ENCODE results near the gene LRRIQ4.

Gene LRRIQ4

GRCh38 chr3:169871129-169871886 lies 58.6 kb downstream of the LRRIQ4 start:
- no peak for TF ChIP-seq JUND (IDR thresholded peaks at IDR 0.05; ENCODE audit: low read depth)
- peak; percentile 38 to 95 for DNase-seq (ENCODE audit: low read depth in 1 of 2, low spot score in 1 of 2)
- in situ Hi-C loops (cut with HindIII; ENCODE audit: low pct_unique_long_range_greater_than_20kb, low sequenced_read_pairs) = no loop called here

- in situ Hi-C loops (cut with HindIII; ENCODE audit: low pct_unique_long_range_greater_than_20kb, low sequenced_read_pairs) = no loop called here
Measured at GRCh38 chr3:169879013-169879557, 66.4 kb downstream of the LRRIQ4 start.

GRCh38 chr3:169879845-169880575 lies 67.3 kb downstream of the LRRIQ4 start:
- no peak for DNase-seq (ENCODE audit: low read depth in 1 of 2, low spot score in 1 of 2)
- in situ Hi-C loops (cut with HindIII; ENCODE audit: low pct_unique_long_range_greater_than_20kb, low sequenced_read_pairs) = no loop called here
- no peak for TF ChIP-seq JUND (IDR thresholded peaks at IDR 0.05; ENCODE audit: low read depth)

More at GRCh38 chr3:169879013-169879557, 66.4 kb downstream of the LRRIQ4 start:
- no peak for DNase-seq (ENCODE audit: low read depth in 1 of 2, low spot score in 1 of 2)
- no peak for TF ChIP-seq JUND (IDR thresholded peaks at IDR 0.05; ENCODE audit: low read depth)

GRCh38 chr3:169880576-169881250 lies 68.0 kb downstream of the LRRIQ4 start:
- no peak for TF ChIP-seq JUND (IDR thresholded peaks at IDR 0.05; ENCODE audit: low read depth)
- no peak for DNase-seq (ENCODE audit: low read depth in 1 of 2, low spot score in 1 of 2)
- in situ Hi-C loops (cut with HindIII; ENCODE audit: low pct_unique_long_range_greater_than_20kb, low sequenced_read_pairs) = no loop called here

- no peak for TF ChIP-seq JUND (IDR thresholded peaks at IDR 0.05; ENCODE audit: low read depth)
- DNase-seq (ENCODE audit: low read depth in 1 of 2, low spot score in 1 of 2) = peak in 1 of 2 experiments; percentile 66
- in situ Hi-C loops (cut with HindIII; ENCODE audit: low pct_unique_long_range_greater_than_20kb, low sequenced_read_pairs) = no loop called here
Measured at GRCh38 chr3:169886671-169887070, 74.0 kb downstream of the LRRIQ4 start.

All from T47D (cell line).